H54 (cell line): ENCODE measurements around the gene GAPT.

ENCODE experiments used
- DNase-seq: peaks from one replicate; pipeline ENCODE4 v3.0.0; 2011; ENCODE audit warnings: low spot score, mixed read lengths; ENCODE audit not compliant: insufficient read length
- FAIRE-seq: peaks from 3 replicates; lab custom pipeline; 2011; peaks lifted over from hg19 to GRCh38; lab: Jason Lieb, UNC
- POLR2A ChIP-seq: IDR thresholded peaks from 2 replicates; pipeline ENCODE4 v1.6.1; 2011; ENCODE audit warnings: low read depth, mild to moderate bottlenecking, low read length

Gene GAPT

GRCh38 chr5:58545912-58546311 is 54.7 kb downstream of the GAPT start:
- FAIRE-seq = no peak
- no peak for DNase-seq
- TF ChIP-seq POLR2A = no peak
